C4-2B (cell line): ENCODE data around the gene RASAL2.

ENCODE experiments used
- CTCF ChIP-seq: fragments of 450-650 bp; conservative IDR thresholded peaks from 2 replicates; pipeline ENCODE4 v1.5.1; 2017; ENCODE audit warnings: mild to moderate bottlenecking
- ZFX ChIP-seq: fragments of 450-650 bp; IDR thresholded peaks from 2 replicates; pipeline ENCODE4 v1.6.1; 2017

DNA sequence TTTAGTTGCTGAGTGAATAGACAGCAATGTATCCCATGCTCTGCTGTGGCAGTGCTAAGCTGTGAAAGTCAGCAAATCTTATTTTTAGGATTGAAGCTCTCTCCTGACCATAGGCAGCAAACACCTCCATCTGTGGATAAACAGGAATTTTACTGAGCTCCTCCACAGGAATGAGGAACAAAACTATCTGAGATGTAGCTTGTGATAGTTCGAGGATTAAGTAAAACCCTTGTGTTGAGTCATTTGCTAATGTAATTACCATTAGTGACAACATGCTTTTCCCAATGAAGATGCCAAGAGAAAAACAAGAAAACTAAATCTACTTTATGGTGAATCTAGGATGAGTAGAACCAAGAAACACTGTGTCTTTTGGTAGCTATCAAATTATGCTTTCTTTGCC, 280.1 kb downstream of the RASAL2 start:
- no peak for TF ChIP-seq CTCF
- TF ChIP-seq ZFX, result no peak
